ENCODE results near the gene SND1.
"Not testable (repeated sequence)": the region's sequence is repeated elsewhere in the genome, so short reads cannot be mapped to it uniquely, and the experiment has no call there.

SND1 gene

DNA sequence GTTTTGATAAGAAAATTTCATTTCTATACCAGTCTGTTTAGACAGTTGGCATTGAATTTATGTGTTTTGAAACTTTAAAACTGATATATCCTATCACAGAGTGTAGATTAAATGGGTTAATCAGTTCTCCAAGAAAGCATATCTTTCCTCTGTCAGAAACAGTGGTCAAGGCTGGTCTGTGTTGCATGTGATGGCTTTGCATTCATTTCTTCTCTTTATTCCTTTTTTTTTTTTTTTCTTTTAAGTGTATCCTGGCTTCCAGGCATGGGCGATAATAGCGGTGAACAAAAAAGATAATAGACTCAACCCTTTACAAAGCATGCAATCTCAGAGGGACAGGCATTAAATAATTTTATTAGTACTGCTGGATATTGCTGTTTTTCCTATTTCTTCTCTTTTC lies 242.6 kb downstream of the SND1 start:
- FAIRE-seq = no peak

GRCh38 chr7:127895360-127895759 lies 243.4 kb downstream of the SND1 start:
- FAIRE-seq = no peak

- FAIRE-seq = no peak
These were observed 243.9 kb downstream of the SND1 start for GRCh38 chr7:127895814-127896280.

GRCh38 chr7:127896659-127897058 lies 244.7 kb downstream of the SND1 start:
- FAIRE-seq = no peak

DNA sequence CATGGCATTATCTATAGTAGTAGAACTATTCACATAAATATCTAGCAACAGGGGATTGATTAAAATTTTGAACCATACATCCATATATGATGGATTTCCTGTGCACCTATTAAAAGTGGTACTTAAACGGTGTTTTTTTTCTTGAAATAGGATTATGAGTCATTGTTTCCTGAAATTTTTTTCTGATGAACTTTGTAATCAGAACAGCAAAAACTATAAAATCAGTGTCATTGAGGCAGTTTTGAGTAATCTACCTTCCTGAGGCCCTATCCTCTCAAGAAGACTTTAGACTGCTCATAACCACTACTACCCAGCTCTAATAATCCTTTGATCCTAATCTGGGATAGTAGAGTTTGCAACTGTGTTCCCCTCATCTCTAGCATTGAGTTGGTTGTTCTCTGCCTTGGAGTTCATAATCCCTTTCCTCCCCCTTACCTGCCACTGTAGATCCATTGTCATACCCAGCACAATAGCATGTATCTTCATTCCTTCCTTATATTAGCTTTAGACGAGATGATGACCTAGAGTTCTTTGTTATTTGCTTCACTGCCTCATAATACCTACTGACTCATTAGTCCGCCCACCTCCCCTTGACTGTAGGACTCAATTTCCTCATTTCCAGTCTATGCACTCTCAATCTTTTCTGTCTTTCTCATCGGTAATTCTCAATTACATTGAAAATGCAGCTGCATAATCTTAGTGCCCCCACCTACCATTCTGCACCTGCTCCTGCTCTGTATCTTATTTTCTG lies 245.9 kb downstream of the SND1 start:
- no peak for FAIRE-seq

DNA sequence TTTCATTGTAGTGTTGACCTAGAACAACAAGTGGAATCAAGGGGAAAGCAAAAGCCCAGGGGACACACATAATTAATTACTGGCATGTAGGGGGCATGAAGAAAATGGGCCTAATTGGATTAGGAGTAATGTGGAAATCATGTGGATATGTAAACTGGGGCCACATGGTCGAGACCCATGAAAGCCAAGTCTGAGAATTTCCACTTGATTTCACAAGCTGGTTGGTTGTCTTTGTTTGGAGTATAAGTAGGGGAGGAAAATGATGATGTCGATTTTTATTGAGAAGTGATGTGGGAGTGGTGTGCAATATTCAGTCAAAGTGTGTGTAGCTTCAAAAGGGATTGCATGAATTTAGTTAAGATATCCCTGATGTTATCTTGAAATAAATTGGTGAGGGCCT lies 247.4 kb downstream of the SND1 start:
- FAIRE-seq = no peak

- FAIRE-seq = no peak
These were observed 248.1 kb downstream of the SND1 start for GRCh38 chr7:127900141-127900540.

- no peak for FAIRE-seq
These were observed 249.0 kb downstream of the SND1 start for GRCh38 chr7:127900732-127901685.

GRCh38 chr7:127901895-127902703 lies 250.1 kb downstream of the SND1 start:
- FAIRE-seq = no peak

DNA sequence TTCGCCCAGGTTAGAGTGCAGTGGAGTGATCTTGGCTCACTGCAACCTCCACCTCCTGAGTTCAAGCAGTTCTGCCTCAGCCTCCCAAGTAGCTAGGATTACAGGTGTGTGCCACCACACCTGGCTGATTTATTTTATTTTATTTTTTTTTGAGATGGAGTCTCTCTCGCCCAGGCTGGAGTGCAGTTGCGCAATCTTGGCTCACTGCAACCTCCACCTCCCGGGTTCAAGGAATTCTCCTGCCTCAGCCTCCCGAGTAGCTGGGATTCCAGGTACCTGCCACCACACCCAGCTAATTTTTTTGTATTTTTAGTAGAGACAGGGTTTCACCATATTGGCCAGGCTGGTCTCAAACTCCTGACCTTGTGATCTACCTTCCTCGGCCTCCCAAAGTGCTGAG lies 250.8 kb downstream of the SND1 start:
- FAIRE-seq = not testable (repeated sequence)

- no peak for FAIRE-seq
These were observed 252.1 kb downstream of the SND1 start for GRCh38 chr7:127903892-127904669.

DNA sequence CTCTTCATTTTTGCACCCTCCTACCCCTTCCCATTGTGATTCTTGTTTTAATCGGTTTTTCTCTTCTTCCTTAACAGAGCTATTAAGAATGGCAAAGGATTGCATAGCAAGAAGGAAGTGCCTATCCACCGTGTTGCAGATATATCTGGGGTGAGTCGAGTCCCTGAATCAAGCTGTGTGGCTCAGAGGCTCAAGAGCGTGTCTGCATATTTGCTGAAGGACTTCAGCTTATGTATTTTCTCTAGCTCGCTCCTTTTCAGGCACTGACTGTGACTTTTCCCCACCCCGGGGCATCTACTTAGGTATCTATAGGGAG lies 252.6 kb downstream of the SND1 start:
- no peak for FAIRE-seq

- FAIRE-seq = no peak
These were observed 253.0 kb downstream of the SND1 start for GRCh38 chr7:127905021-127905420.

- no peak for FAIRE-seq
These were observed 253.7 kb downstream of the SND1 start for GRCh38 chr7:127905491-127906330.

- FAIRE-seq = no peak
These were observed 255.4 kb downstream of the SND1 start for GRCh38 chr7:127907110-127908040.

DNA sequence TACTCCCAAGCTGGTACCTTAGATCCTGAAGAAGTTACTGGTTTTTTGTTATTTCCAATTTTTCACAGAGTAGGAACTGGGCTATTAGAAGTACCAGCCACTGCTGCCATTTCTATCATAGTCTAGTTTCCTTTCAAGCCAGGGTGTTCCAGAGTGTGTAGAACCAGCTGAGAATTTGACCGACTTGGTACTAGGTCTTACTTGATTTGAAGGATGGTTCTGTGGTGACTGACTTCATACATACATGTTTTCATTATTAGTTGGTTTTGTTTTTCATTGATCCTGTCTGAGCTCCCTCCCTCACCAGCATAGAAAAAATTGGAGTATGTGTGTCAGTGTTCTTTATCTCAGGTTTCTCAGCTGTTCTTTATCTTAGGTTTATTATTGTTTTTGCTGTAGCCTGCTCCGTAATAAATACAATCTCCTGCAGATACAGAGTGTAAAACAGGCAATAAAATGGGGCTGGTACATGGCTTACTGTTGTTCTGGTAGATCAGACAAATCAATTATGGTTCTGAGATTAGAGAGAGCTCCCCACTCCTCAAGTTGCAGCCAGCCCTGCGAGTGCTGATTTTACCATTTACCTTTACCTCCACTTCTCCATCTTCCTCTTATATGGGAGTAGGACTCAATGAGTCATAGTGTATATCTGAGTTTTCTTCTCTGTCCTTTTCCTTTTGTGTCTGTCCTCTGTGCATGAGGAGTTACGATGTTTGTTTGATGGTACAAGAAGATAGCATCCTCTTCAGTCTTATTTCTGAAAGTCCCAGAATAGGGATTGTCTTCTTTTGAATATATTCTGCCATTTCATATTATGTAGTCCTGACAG lies 256.6 kb downstream of the SND1 start:
- no peak for FAIRE-seq

DNA sequence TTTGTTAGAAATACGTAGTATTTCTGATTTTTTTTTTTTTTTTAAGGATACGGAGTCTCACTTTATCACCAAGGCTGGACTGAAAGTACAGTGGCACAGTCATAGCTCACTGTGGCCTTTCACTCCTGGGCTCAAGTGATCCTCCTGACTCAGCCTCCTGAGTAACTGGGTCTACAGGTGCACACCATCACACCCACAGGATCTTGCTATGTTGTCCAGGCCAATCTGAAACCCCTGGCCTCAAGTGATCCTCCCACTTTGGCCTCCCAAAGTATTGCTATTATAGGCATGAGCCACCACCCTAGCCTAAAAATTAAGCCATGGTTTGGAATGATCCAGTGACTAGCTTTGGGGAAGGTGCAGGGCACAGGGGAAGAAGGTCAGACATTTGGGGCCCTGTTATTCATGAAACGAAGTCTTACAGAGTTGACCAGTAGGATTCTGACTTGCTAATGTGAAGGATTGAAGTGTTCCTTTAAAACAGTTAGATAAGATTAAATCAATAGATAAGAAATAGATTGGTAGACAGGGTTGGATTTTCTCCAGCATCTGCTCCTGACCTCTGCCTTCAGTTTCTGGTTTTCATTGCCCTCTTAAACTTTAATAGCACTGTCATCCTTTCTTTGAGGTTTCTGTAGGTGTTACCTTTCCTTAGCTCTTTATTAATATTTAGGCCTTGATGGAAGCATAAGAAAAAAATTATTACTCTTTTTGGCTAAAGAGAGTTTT lies 257.6 kb downstream of the SND1 start:
- FAIRE-seq = no peak

GRCh38 chr7:127910670-127911069 lies 258.7 kb downstream of the SND1 start:
- FAIRE-seq = no peak
